ENCODE data around the gene PRM2. TPM values are rescaled to one million over a fixed set of nuclear protein-coding genes. Genes with fewer than 3 reads are reported as not detected.

Gene PRM2
- total and polyA plus RNA-seq, 10 donors, result not detected

- H3K9me3 ChIP-seq, result no peaks in the 10 kb centered on the region
- TF ChIP-seq CTCF (IDR thresholded peaks at IDR 0.05 in 8 of 11, conservative IDR thresholded peaks at IDR 0.05 in 3 of 11), result no peak
- no peak for TF ChIP-seq POLR2AphosphoS5 (IDR thresholded peaks at IDR 0.05)
- TF ChIP-seq POLR2A (IDR thresholded peaks at IDR 0.05), result no peak
- H3K27ac ChIP-seq, result peak overlapping the region; percentile 70 to 89 (median 83)
- 60 to 83% (median 74%) methylated on average over 1 to 2 of the region's 3 CpGs for WGBS, 5 donors
- no peaks in the 10 kb centered on the region for H3K36me3 ChIP-seq
- peaks cover 10 to 68% (median 42%) of the 10 kb centered on the region in 6 donors for H3K4me1 ChIP-seq
- H3K27me3 ChIP-seq (replicated peaks in 1 of 7), result no peaks in the 10 kb centered on the region
- H3K4me3 ChIP-seq, result no peak overlapping the region
- intact Hi-C loops (cut with DNase I; ENCODE audit: low total_unique reads), result no loop called here
- DNase-seq, result no peak
These were observed 43.9 kb downstream of the PRM2 start for GRCh38 chr16:11232302-11232851.

DNA sequence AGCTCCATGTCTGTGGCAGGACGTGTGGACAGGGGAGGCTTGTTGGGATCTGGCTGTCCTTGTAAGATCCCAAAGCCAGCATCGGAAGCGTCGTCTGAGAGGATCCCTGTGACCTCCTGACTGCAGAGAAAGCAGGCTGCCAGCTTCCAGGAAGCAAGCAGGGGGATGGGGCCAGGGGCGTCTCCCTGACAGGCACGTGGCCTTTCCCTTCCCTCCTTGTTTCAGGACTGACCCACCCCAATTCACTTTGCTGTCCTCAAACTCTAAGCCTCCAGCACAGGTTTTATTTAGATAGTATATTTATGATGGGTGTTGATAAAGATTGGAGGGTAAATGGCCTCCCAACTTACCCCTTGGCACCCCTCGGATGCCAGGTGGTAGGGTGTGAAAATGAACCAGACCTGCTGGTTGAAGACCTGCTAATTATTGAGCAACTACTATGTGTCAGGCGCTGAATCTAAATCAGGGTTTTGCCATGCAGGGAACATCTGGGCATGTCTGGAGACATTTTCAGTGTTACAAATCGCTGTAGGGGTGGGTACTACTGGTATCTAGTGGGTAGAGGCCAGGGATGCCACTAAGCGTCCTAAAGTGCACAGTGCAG, 44.8 kb downstream of the PRM2 start:
- DNase-seq, result no peak
- TF ChIP-seq POLR2AphosphoS5 (IDR thresholded peaks at IDR 0.05) (peak in 1 of 3 donors; percentile 37), CTCF (IDR thresholded peaks at IDR 0.05 in 8 of 11, conservative IDR thresholded peaks at IDR 0.05 in 3 of 11) (no peak), POLR2A (IDR thresholded peaks at IDR 0.05) (no peak)
- Histone ChIP-seq H3K4me3 (no peak overlapping the region), H3K4me1 (peaks cover 10 to 63% (median 39%) of the 10 kb centered on the region in 6 donors), H3K36me3 (no peaks in the 10 kb centered on the region), H3K9me3 (no peaks in the 10 kb centered on the region), H3K27ac (peak overlapping the region in 7 of 8 donors; percentile 13 to 87 (median 60)), H3K27me3 (replicated peaks in 1 of 7) (no peaks in the 10 kb centered on the region)
- intact Hi-C loops (cut with DNase I; ENCODE audit: low total_unique reads), result no loop called here
- 70 to 80% (median 71%) methylated on average over 10 of the region's 10 CpGs for WGBS, 5 donors

DNA sequence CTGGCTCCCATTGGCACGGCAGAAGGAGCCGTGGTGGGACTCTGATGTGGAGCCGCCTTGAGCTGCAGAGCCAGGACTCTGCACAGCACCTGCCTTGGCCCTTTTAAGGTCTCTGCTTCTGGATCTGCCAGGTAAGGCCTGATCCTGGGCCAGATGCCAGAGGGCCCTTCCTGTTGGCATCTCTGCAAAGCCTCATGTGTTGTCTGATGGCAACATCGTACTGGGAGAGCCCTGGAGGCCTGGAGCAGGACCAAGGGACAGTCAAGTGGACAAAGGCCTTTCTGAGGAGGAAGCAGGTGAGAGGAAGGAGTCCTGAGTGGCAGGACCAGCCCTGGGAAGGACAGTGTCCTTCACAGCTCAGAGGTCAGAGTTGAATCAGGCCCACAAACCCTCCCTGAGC, 46.4 kb downstream of the PRM2 start:
- Histone ChIP-seq H3K9me3 (no peaks in the 10 kb centered on the region), H3K4me3 (no peak overlapping the region), H3K36me3 (no peaks in the 10 kb centered on the region), H3K27ac (peak overlapping the region in 3 of 8 donors; percentile 15 to 27 (median 23)), H3K27me3 (replicated peaks in 1 of 7) (no peaks in the 10 kb centered on the region), H3K4me1 (peaks cover 21 to 63% (median 48%) of the 10 kb centered on the region in 6 donors)
- 77 to 86% (median 83%) methylated on average over 4 of the region's 4 CpGs for WGBS, 5 donors
- no peak for TF ChIP-seq POLR2A (IDR thresholded peaks at IDR 0.05)
- no peak for TF ChIP-seq CTCF (IDR thresholded peaks at IDR 0.05 in 8 of 11, conservative IDR thresholded peaks at IDR 0.05 in 3 of 11)
- no peak for TF ChIP-seq POLR2AphosphoS5 (IDR thresholded peaks at IDR 0.05)
- intact Hi-C loops (cut with DNase I; ENCODE audit: low total_unique reads), result no loop called here
- no peak for DNase-seq

- intact Hi-C loops (cut with DNase I; ENCODE audit: low total_unique reads), result no loop called here
- TF ChIP-seq CTCF (IDR thresholded peaks at IDR 0.05 in 8 of 11, conservative IDR thresholded peaks at IDR 0.05 in 3 of 11) (no peak), POLR2AphosphoS5 (IDR thresholded peaks at IDR 0.05) (no peak), POLR2A (IDR thresholded peaks at IDR 0.05) (no peak)
These were observed 46.8 kb downstream of the PRM2 start for GRCh38 chr16:11229432-11229831.

More at GRCh38 chr16:11229432-11229831, 46.8 kb downstream of the PRM2 start:
- no peak for DNase-seq
- H3K27me3 ChIP-seq (replicated peaks in 1 of 7), result no peaks in the 10 kb centered on the region
- H3K27ac ChIP-seq, result peak overlapping the region in 2 of 8 donors; percentile 15 to 27
- no peak overlapping the region for H3K4me3 ChIP-seq
- WGBS, 5 donors, result 86 to 94% (median 91%) methylated on average over 5 of the region's 5 CpGs
- H3K9me3 ChIP-seq, result no peaks in the 10 kb centered on the region
- peaks cover 25 to 63% (median 49%) of the 10 kb centered on the region in 6 donors for H3K4me1 ChIP-seq
- no peaks in the 10 kb centered on the region for H3K36me3 ChIP-seq
